ENCODE results near the gene TBX15. TPM values are rescaled to one million over a fixed set of nuclear protein-coding genes. Genes with fewer than 3 reads are reported as not detected.

Gene TBX15
- total and polyA plus RNA-seq, 3 donors from 2014 or later: 0.63 to 1.5 (median 0.74) TPM

- intact Hi-C loops (cut with DNase I; ENCODE audit: low total_unique reads): no loop called here
Measured at GRCh38 chr1:118986555-118987467, 1.3 kb downstream of the TBX15 start.

GRCh38 chr1:118985640-118986554 is 2.2 kb downstream of the TBX15 start:
- peaks cover 9% of the 10 kb centered on the region for H3K4me1 ChIP-seq
- no peak for DNase-seq
- TF ChIP-seq POLR2A (IDR thresholded peaks at IDR 0.05): no peak
- no peak for TF ChIP-seq CTCF (IDR thresholded peaks at IDR 0.05)
- H3K27ac ChIP-seq: no peak overlapping the region
- intact Hi-C loops (cut with DNase I; ENCODE audit: low total_unique reads): no loop called here
- H3K27me3 ChIP-seq: peaks cover 4% of the 10 kb centered on the region
- no peaks in the 10 kb centered on the region for H3K36me3 ChIP-seq (ENCODE audit: low read depth, missing control alignments)
- WGBS, 2 donors: 11 to 16% methylated on average over 34 of the region's 34 CpGs
- no peaks in the 10 kb centered on the region for H3K9me3 ChIP-seq
- H3K4me3 ChIP-seq: no peak overlapping the region

More at GRCh38 chr1:118986555-118987467, 1.3 kb downstream of the TBX15 start:
- Histone ChIP-seq H3K27me3 (peaks cover 4% of the 10 kb centered on the region), H3K27ac (no peak overlapping the region), H3K36me3 (ENCODE audit: low read depth, missing control alignments) (no peaks in the 10 kb centered on the region), H3K4me3 (peak overlapping the region; percentile 31 to 42), H3K9me3 (no peaks in the 10 kb centered on the region), H3K4me1 (peaks cover 9% of the 10 kb centered on the region)
- no peak for DNase-seq
- TF ChIP-seq POLR2A (IDR thresholded peaks at IDR 0.05) (no peak), CTCF (IDR thresholded peaks at IDR 0.05) (no peak)
- 11 to 18% methylated on average over 37 to 42 of the region's 42 CpGs for WGBS, 2 donors

GRCh38 chr1:118984722-118985639 is 3.2 kb downstream of the TBX15 start:
- Histone ChIP-seq H3K9me3 (no peaks in the 10 kb centered on the region), H3K36me3 (ENCODE audit: low read depth, missing control alignments) (no peaks in the 10 kb centered on the region), H3K4me3 (peak overlapping the region in 1 of 2 donors; percentile 28), H3K27ac (no peak overlapping the region), H3K27me3 (peaks cover 4% of the 10 kb centered on the region), H3K4me1 (peaks cover 9% of the 10 kb centered on the region)
- no peak for DNase-seq
- 20 to 21% methylated on average over 48 of the region's 48 CpGs for WGBS, 2 donors
- intact Hi-C loops (cut with DNase I; ENCODE audit: low total_unique reads): no loop called here
- TF ChIP-seq CTCF (IDR thresholded peaks at IDR 0.05) (no peak), POLR2A (IDR thresholded peaks at IDR 0.05) (no peak)

- Histone ChIP-seq H3K9me3 (no peaks in the 10 kb centered on the region), H3K27ac (no peak overlapping the region), H3K4me1 (peaks cover 9% of the 10 kb centered on the region), H3K4me3 (peak overlapping the region in 1 of 2 donors; percentile 28), H3K27me3 (no peaks in the 10 kb centered on the region), H3K36me3 (ENCODE audit: low read depth, missing control alignments) (no peaks in the 10 kb centered on the region)
- 11 to 14% methylated on average over 22 to 43 of the region's 43 CpGs for WGBS, 2 donors
- intact Hi-C loops (cut with DNase I; ENCODE audit: low total_unique reads): no loop called here
- no peak for TF ChIP-seq POLR2A (IDR thresholded peaks at IDR 0.05)
- no peak for TF ChIP-seq CTCF (IDR thresholded peaks at IDR 0.05)
- DNase-seq: no peak
Measured at GRCh38 chr1:118984086-118984721, 3.9 kb downstream of the TBX15 start.
